ENCODE data around the gene CTSC. TPM values are rescaled to one million over a fixed set of nuclear protein-coding genes. Genes with fewer than 3 reads are reported as not detected.

CTSC gene
- total and polyA plus RNA-seq, 7 donors: 28.0 to 203 (median 47.1) TPM

DNA sequence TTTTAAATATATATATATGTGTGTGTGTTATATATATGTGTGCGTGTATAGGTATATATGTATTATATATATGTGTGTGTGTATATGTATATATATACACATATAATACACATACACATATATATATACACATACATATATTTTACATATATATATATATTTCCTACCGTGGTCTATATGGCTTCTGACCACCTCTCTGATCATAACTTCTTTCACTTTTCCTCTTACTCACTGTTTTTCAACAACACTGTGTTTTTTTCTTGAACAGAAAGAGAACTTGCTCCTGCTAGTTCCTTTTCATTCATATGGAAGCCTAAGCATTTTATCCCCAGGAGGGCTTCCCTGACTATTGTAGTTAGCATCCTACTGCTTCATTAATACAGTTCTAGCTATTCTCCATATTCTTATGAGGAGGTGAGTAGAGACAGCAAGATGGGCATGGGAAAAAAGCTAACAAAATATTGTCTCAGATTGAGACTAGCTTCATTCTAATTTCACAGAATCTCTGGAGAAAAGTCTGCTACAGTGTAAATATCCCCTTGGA, 38.5 kb upstream of the CTSC start:
- TF ChIP-seq, protein P1, sequence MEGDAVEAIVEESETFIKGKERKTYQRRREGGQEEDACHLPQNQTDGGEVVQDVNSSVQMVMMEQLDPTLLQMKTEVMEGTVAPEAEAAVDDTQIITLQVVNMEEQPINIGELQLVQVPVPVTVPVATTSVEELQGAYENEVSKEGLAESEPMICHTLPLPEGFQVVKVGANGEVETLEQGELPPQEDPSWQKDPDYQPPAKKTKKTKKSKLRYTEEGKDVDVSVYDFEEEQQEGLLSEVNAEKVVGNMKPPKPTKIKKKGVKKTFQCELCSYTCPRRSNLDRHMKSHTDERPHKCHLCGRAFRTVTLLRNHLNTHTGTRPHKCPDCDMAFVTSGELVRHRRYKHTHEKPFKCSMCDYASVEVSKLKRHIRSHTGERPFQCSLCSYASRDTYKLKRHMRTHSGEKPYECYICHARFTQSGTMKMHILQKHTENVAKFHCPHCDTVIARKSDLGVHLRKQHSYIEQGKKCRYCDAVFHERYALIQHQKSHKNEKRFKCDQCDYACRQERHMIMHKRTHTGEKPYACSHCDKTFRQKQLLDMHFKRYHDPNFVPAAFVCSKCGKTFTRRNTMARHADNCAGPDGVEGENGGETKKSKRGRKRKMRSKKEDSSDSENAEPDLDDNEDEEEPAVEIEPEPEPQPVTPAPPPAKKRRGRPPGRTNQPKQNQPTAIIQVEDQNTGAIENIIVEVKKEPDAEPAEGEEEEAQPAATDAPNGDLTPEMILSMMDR (IDR thresholded peaks at IDR 0.05): no peak
- TF ChIP-seq POLR2A (IDR thresholded peaks at IDR 0.05): no peak
- TF ChIP-seq EP300 (IDR thresholded peaks at IDR 0.05): no peak
- no peak for TF ChIP-seq POLR2AphosphoS5 (IDR thresholded peaks at IDR 0.05)

DNA sequence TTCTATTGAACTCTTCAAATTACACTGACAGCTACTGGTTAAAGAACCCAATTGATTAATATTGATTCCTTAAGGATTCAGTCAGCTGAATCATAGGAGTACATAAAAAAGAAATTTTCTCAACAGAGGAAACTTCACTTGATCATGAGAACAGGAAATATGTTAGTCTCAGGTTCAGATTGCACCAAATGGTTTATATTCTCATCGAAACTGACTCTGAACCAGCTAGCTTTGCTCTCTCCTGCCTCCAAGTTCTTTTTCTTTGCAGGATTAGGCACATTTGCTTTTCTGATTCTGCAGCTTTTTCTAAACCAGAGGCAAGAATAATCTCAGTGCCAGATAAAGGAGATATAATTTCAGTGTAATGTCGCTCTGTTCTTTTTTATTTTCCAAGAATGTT, 33.2 kb upstream of the CTSC start:
- Histone ChIP-seq H3K9me3 (no peaks in the 10 kb centered on the region), H3K27ac (no peak overlapping the region), H3K4me3 (no peak overlapping the region), H3K4me1 (no peaks in the 10 kb centered on the region), H3K36me3 (no peaks in the 10 kb centered on the region), H3K27me3 (no peaks in the 10 kb centered on the region)
- 93 to 98% methylated on average over 2 of the region's 2 CpGs for WGBS, 2 donors
- DNase-seq: no peak
- no peak for TF ChIP-seq POLR2A (IDR thresholded peaks at IDR 0.05)
- TF ChIP-seq EP300 (IDR thresholded peaks at IDR 0.05): no peak
- no peak for TF ChIP-seq POLR2AphosphoS5 (IDR thresholded peaks at IDR 0.05)
- TF ChIP-seq, protein P1 (IDR thresholded peaks at IDR 0.05): no peak
- intact Hi-C loops (cut with DNase I): no loop called here

More for the DNA sequence above, 38.5 kb upstream of the CTSC start:
- WGBS, 2 donors: 79 to 83% methylated on average over 2 of the region's 2 CpGs
- intact Hi-C loops (cut with DNase I): no loop called here
- Histone ChIP-seq H3K27ac (no peak overlapping the region), H3K9me3 (no peaks in the 10 kb centered on the region), H3K4me1 (peaks cover 0 to 10% (median 0%) of the 10 kb centered on the region in 4 donors), H3K36me3 (no peaks in the 10 kb centered on the region), H3K27me3 (no peaks in the 10 kb centered on the region), H3K4me3 (no peak overlapping the region)
- no peak for DNase-seq

DNA sequence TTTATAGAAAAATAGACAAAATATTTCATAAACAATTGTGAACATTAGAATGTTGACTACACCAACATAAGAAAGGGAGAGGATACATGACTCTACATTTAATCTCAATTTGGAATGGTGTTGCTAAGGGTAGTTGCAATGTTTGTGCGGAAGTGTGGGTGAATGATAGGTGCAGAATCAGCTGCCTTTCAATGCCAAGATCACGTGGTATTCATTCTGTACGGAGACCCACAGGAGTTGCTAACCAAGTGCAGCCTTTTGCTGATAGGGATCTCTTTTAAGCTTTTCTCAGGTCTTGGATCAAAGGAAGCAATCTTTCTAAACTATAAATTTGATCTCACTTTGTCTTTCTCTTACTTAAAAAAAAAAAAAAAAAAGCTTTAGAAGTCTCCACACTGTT, 29.8 kb upstream of the CTSC start:
- intact Hi-C loops (cut with DNase I): no loop called here
- DNase-seq: no peak
- Histone ChIP-seq H3K4me3 (no peak overlapping the region), H3K27me3 (no peaks in the 10 kb centered on the region), H3K9me3 (no peaks in the 10 kb centered on the region), H3K4me1 (no peaks in the 10 kb centered on the region), H3K36me3 (no peaks in the 10 kb centered on the region), H3K27ac (no peak overlapping the region)
- WGBS, 2 donors: 80 to 87% methylated on average over 3 of the region's 3 CpGs
- TF ChIP-seq, protein P1 (IDR thresholded peaks at IDR 0.05): no peak
- TF ChIP-seq POLR2AphosphoS5 (IDR thresholded peaks at IDR 0.05) (no peak), POLR2A (IDR thresholded peaks at IDR 0.05) (no peak), EP300 (IDR thresholded peaks at IDR 0.05) (no peak)

DNA sequence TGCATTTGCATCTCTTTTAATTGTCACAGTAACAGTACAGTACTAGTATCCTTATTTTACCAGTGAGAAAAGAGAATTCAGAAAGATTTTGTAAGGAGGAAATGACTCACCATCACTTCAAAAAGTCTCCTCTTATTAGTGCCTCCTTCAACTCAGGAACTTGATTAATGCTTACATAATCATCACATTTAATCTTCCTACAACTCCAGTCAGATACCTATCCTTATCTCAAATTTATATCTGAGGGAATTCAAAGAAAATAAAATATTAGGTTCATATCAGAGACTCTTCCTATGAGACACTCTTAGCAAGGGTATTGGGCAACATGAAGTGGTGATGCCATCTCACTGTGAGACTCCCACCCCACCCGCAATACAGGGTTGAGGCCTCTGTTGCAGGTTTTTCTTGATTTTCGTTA, 26.1 kb upstream of the CTSC start:
- H3K27ac ChIP-seq: no peak overlapping the region
- no peak overlapping the region for H3K4me3 ChIP-seq
- intact Hi-C loops (cut with DNase I): no loop called here
- no peaks in the 10 kb centered on the region for H3K9me3 ChIP-seq
- no peaks in the 10 kb centered on the region for H3K4me1 ChIP-seq
- H3K36me3 ChIP-seq: no peaks in the 10 kb centered on the region
- TF ChIP-seq POLR2AphosphoS5 (IDR thresholded peaks at IDR 0.05): no peak
- TF ChIP-seq, protein P1 (IDR thresholded peaks at IDR 0.05): no peak
- no peak for TF ChIP-seq EP300 (IDR thresholded peaks at IDR 0.05)
- no peak for TF ChIP-seq POLR2A (IDR thresholded peaks at IDR 0.05)
- 88 to 91% methylated on average over 2 of the region's 2 CpGs for WGBS, 2 donors
- H3K27me3 ChIP-seq: no peaks in the 10 kb centered on the region
- no peak for DNase-seq

DNA sequence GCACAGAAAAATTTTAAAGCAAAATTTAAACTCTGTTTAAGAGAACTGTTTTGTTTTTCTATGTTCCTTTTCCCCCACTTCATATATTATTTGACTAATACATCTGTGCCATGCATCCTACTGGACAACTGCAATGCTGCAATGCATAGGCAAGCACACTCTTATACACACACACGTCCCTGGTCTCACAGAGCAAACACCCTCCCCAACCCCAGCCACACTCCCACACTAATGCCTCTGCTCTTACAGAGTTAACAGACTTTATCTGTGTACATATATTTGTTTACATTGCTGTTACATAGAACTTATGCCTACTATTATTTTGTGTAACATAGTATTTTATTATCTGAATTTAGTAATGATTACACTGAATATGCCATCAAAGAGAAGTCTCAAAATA, 25.5 kb upstream of the CTSC start:
- no peaks in the 10 kb centered on the region for H3K9me3 ChIP-seq
- intact Hi-C loops (cut with DNase I): no loop called here
- no peak overlapping the region for H3K27ac ChIP-seq
- 31 to 65% methylated on average over 1 of the region's 1 CpG for WGBS, 2 donors
- TF ChIP-seq POLR2AphosphoS5 (IDR thresholded peaks at IDR 0.05) (no peak), POLR2A (IDR thresholded peaks at IDR 0.05) (no peak)
- TF ChIP-seq, protein P1 (IDR thresholded peaks at IDR 0.05): no peak
- H3K4me3 ChIP-seq: no peak overlapping the region
- H3K36me3 ChIP-seq: no peaks in the 10 kb centered on the region
- no peak for DNase-seq
- H3K27me3 ChIP-seq: no peaks in the 10 kb centered on the region
- H3K4me1 ChIP-seq: no peaks in the 10 kb centered on the region

Data from sigmoid colon (tissue), 7 donors.